ENCODE measurements around the gene PTPRH.
"Not testable (repeated sequence)": the region's sequence is repeated elsewhere in the genome, so short reads cannot be mapped to it uniquely, and the experiment has no call there.

Gene PTPRH

DNA sequence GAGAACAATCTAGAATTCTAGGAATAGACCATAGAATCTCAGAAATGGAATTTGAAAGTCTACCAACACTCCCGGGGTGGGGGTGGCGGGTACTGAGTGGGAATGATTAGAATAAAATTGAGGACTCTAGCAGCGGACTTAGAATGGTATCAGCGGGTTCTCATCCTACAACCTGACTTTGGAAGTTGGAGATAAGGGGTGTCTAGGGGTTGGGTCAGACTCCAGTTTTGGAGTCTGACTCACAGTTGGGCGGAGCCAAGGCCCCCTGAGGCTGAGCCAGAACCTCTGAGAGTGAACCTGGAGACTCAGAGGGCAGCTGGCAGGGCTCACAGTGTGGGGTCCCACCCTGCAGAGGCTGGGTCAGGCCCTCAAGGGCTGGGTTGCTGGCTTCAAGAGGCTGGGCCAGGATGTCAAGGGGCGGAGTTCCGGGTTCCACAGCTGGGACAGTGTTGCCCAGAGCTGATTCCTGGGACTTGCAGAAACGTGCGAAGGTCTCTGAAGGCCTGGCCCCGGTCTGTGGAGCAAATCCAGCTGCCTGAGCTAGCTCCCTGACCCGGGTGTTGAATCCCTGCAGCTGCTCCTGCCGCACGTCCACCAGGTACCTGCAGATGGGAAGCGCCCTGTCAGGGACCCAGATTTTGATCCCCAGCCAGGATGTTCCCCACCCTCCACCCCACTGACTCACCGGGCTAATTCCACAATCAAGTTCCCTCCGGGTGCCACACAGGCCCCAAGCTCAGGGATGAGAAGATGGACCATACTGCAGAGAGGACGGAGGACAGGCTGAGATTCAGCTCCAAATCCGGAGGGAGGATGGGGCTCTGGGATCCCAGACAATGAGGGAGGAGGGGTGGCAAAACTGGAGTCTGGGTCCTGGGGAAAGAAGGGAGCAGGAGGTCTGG lies 50.2 kb downstream of the PTPRH start:
- DNase-seq (ENCODE audit: low read depth), result no peak

DNA sequence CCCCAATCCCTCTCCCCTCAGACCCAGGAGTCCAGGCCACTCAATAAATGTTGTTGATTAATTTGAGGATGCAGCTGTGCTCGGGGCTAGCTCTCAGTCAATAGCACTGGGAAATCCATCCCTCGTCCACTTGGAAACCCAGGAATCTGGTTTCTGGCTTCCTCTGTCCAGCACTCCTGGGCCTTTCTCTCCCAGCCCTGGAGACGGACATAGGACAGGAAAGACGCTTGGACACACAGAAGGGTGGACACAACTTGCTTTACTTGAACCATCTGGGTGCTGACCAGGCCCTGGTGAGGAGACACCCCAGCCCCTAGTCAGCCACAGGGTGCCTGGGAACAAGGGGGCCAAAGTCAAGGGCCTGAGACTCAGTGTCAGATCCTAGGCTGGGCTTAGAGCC lies 50.9 kb downstream of the PTPRH start:
- DNase-seq (ENCODE audit: low read depth), result no peak

- no peak for DNase-seq (ENCODE audit: low read depth)
Measured at GRCh38 chr19:55157064-55157908, 52.0 kb downstream of the PTPRH start, which contains the start of gene TNNI3. Gene TNNI3 (minus strand): TSS chr19:55157732. CDS start chr19:55157589, 143 bp downstream.

GRCh38 chr19:55156202-55157063 lies 52.9 kb downstream of the PTPRH start:
- no peak for DNase-seq (ENCODE audit: low read depth)

GRCh38 chr19:55155784-55156183 lies 53.5 kb downstream of the PTPRH start:
- not testable (repeated sequence) for DNase-seq (ENCODE audit: low read depth)

DNA sequence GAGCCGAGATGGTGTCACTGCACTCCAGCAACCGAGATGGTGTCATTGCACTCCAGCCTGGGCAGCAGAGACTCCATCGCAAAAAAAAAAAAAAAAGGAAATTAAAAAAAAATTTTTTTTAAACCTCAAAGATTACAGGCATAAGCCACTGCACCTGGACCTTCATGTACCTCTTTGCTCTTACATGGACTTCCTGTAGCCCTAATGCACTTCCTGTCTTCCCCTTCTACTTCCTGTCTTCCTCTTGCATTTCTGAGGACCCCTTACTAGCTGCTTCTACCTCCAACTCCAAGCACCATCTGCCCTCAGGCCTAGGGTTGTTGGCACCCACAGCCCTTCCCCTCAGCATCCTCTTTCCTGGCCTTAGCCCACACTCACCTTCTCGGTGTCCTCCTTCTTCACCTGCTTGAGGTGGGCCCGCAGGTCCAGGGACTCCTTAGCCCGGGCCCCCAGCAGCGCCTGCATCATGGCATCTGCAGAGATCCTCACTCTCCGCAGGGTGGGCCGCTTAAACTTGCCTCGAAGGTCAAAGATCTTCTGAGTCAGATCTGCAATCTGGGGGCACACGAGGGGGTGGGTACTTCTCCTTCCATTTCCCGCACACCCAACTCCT lies 55.5 kb downstream of the PTPRH start:
- DNase-seq (ENCODE audit: low read depth), result no peak

- no peak for DNase-seq (ENCODE audit: low read depth)
Measured at GRCh38 chr19:55152017-55152416, 57.3 kb downstream of the PTPRH start.

DNA sequence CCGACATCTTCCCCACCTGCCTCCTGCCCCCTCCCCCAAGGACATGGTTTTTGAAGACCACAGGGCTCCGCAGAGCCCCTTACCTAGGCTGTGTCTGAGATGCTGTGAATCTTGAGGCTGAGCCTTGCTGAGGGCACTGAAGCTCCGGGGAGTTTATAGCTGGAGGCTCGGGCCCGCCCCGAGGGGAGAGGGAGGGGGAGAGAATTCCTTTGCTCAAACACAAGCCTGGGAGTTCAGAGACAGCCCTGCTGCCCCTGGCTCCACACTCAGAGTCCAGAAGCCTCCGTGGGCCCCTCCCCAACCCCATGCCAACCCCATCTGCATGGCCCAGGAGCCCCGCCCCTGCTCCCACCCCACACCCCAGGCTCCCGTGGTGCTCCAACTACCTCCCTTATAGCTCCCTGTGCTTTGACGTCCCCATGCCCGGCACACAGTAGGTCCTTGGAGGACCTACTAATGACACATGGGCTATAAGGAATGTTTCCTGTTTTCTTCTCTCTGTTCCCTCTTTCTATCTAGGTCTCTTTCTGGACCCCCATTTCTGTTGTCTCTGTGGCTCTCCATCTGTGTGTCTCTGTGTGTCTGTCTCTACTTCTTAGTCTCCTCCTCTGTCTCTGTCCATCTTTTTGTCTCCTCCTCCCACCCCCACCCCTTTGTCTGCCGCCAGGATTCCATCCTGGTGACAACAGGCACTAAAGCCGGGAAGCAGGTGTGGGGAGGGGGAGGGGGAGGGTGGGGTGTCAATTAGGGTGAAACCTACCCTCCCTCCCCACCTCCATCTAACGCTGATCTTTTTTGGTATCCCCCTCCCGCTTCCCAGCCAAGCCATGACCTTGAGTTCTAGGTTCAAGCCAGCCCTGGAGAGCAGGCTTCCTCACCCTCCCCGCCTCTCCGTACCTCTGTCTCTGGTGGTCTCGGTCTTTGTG lies 60.0 kb downstream of the PTPRH start, which contains the start of gene TNNT1:
TNNT1 (minus strand) TSS at position 129 of the 926 bp plus-strand sequence. CDS start 2,049 bp downstream, outside the sequence.
- no peak for DNase-seq (ENCODE audit: low read depth)

GRCh38 chr19:55147545-55148251 lies 61.6 kb downstream of the PTPRH start:
- no peak for DNase-seq (ENCODE audit: low read depth)

- DNase-seq (ENCODE audit: low read depth), result no peak
Measured at GRCh38 chr19:55146705-55147273, 62.5 kb downstream of the PTPRH start.

DNA sequence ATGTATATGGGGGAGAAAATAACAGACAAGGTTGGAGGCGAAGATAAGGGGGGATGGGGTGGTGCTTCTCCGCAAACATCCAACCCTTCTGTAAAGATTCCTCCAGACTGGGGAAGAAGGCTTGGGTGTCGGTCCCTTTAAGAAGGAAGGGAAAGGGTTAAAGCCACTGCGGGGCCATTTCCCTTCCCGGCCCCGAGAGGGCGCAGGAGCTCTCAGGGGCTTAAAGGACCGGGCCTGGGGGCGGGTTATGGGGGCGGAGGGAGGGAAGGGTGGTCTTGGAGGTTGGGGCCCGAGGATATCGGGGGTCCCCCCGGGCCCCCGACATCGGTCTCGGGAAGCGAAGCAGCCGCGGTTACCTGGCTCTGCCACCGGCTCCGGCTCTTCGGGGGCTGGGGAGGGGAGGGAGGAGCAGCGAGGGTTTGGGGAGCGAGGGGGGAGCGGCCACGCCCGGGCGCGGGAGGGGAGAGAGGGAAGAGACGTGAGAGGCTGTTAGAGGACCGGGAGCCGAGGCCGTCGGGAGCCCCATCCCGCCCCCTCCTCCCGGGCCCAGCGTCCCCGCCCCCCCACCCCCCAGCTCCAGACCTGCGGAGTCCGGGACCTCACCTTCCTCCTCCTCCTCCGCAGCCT lies 63.1 kb downstream of the PTPRH start:
- no peak for DNase-seq (ENCODE audit: low read depth)

- DNase-seq (ENCODE audit: low read depth), result no peak
Measured at GRCh38 chr19:55145232-55145631, 64.1 kb downstream of the PTPRH start.

DNA sequence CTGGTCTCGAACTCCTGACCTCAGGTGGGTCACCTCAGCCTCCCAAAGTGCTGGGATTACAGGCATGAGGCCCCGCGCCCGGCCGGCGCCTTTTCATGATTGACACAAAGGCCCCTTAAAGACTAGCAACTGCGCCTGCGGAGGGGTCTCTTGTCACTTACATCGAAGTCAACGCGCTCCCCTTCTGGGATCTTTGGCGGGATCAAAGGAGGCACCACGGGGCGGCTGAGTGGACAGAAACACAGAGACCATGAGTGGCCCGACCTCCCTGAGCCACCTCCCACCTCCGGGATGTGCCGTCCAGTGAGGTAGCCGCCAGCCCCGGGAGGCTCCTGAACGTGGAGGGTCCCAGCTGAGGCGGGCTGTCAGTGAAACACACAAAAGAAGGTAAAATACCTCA lies 67.6 kb downstream of the PTPRH start:
- DNase-seq (ENCODE audit: low read depth), result no peak

DNA sequence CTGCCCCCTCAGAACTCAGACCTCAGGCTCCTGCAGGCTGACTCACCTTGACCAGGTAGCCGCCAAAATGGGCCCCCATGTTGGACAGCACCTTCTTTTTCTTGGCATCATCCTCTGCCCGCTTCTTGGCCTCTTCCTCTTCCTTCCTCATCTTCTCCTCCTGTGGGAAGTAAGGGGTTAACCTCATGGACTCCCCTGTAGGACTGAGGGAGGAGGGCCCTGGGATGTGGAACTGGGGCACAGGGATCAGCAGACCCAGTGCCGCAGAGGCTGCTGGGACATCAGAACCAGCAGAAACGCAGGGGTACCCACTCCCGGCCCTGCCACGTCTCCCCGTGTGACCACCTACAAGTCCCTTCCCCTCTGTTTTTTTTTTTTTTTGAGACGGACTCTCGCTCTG lies 71.4 kb downstream of the PTPRH start:
- DNase-seq (ENCODE audit: low read depth), result no peak

DNA sequence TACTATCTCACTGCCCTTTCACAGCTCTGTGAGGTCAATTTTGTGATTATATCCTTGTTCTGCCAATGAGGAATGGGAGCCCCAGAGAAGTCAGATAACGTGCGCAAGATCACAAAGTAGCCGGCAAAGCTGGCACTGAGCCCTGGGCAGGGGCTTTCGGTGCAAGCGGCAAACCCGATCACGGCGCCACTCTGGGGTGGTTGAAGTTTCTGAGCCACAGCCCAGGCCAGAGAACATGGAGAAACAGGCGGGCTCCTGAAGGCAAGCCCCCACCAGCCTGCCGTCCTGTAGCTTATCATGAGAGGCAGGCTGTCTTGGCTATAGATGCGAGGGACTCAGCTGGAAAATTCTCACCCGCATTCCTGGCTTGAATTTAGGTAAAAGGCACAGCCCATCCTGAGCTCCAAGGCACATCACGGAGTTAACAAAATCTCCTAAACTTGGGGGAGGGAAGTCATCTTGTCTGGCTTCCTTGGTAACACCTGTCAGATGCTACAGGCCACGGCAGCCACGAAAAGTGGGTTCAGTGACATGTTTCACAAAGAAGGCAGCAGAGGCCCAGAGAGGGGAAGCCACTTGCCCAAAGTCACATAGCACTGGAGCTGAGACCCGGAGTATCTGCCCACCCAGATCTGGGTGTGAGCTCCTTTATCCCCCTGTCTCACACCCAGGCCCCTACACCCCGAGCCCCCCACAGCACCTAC lies 72.8 kb downstream of the PTPRH start:
- no peak for DNase-seq (ENCODE audit: low read depth)

- no peak for DNase-seq (ENCODE audit: low read depth)
Measured at GRCh38 chr19:55134736-55135135, 74.6 kb downstream of the PTPRH start.

- DNase-seq (ENCODE audit: low read depth), result no peak
Measured at GRCh38 chr19:55133639-55134444, 75.5 kb downstream of the PTPRH start.

All from activated T-helper 9 cell treated with anti-CD3 and anti-CD28 coated beads, Interleukin-2, amount 50 U/mL, for 16 hours (primary cell).